ENCODE results near the gene TSPYL4. TPM values are rescaled to one million over a fixed set of nuclear protein-coding genes. Genes with fewer than 3 reads are reported as not detected.

The TSPYL4 gene
- total RNA-seq, 2 experiments from 2014 or later, result 14.8 to 16.2 TPM

GRCh38 chr6:116266803-116267202, 12.9 kb upstream of the TSPYL4 start:
- H3K27ac ChIP-seq (ENCODE audit: low read depth, low read length, poor library complexity, severe bottlenecking), result no peak overlapping the region

GRCh38 chr6:116265041-116265829, 11.4 kb upstream of the TSPYL4 start:
- Histone ChIP-seq H3K27ac (ENCODE audit: low read depth, low read length, poor library complexity, severe bottlenecking) (no peak overlapping the region), H3K9me2 (ENCODE audit: insufficient read depth, low read length) (no peaks in the 10 kb centered on the region), H3K9me3 (ENCODE audit: low read length) (no peaks in the 10 kb centered on the region), H3K36me3 (ENCODE audit: insufficient read depth, low read length) (no peaks in the 10 kb centered on the region), H4K20me1 (ENCODE audit: insufficient read depth, low read length) (no peaks in the 10 kb centered on the region), H3K4me2 (ENCODE audit: low read length) (no peak overlapping the region), H3K79me2 (ENCODE audit: insufficient read depth, low read depth, low read length) (no peaks in the 10 kb centered on the region), H3K4me3 (ENCODE audit: low read depth, low read length, poor library complexity, severe bottlenecking) (no peak overlapping the region), H2AFZ (ENCODE audit: low read length) (no peak overlapping the region), H3K4me1 (ENCODE audit: insufficient read depth, low read length, poor library complexity, severe bottlenecking) (no peaks in the 10 kb centered on the region)
- DNase-seq (ENCODE audit: low spot score), result no peak
- no TSS peak for BruUV-seq (replicated peaks)
- POLR2A ChIA-PET, result no interaction called here
- intact Hi-C loops (cut with micrococcal nuclease; ENCODE audit: unreplicated experiment), result no loop called here
- TF ChIP-seq CTCF (conservative IDR thresholded peaks at IDR 0.05; ENCODE audit: low read length) (no peak), EZH2phosphoT487 (IDR thresholded peaks at IDR 0.05; ENCODE audit: borderline replicate concordance, low read depth, low read length) (no peak)
- CTCF ChIA-PET (ENCODE audit: unreplicated experiment), result no interaction called here

More at GRCh38 chr6:116266803-116267202, 12.9 kb upstream of the TSPYL4 start:
- BruUV-seq (replicated peaks), result no TSS peak
- Histone ChIP-seq H3K4me2 (ENCODE audit: low read length) (no peak overlapping the region), H2AFZ (ENCODE audit: low read length) (no peak overlapping the region), H3K4me1 (ENCODE audit: insufficient read depth, low read length, poor library complexity, severe bottlenecking) (no peaks in the 10 kb centered on the region), H3K36me3 (ENCODE audit: insufficient read depth, low read length) (no peaks in the 10 kb centered on the region), H3K79me2 (ENCODE audit: insufficient read depth, low read depth, low read length) (no peaks in the 10 kb centered on the region), H4K20me1 (ENCODE audit: insufficient read depth, low read length) (no peaks in the 10 kb centered on the region), H3K4me3 (ENCODE audit: low read depth, low read length, poor library complexity, severe bottlenecking) (no peak overlapping the region), H3K9me2 (ENCODE audit: insufficient read depth, low read length) (no peaks in the 10 kb centered on the region), H3K9me3 (ENCODE audit: low read length) (no peaks in the 10 kb centered on the region)
- no peak for DNase-seq (ENCODE audit: low spot score)
- ChIA-PET CTCF (ENCODE audit: unreplicated experiment) (no interaction called here), POLR2A (interaction anchor here (0.9 to 1.3 kb wide), 2 partner anchors 12 to 64 kb away, joined by 3 to 4 read pairs; partner anchors contain the start of gene TSPYL4)
- TF ChIP-seq EZH2phosphoT487 (IDR thresholded peaks at IDR 0.05; ENCODE audit: borderline replicate concordance, low read depth, low read length) (no peak), CTCF (conservative IDR thresholded peaks at IDR 0.05; ENCODE audit: low read length) (no peak)
- intact Hi-C loops (cut with micrococcal nuclease; ENCODE audit: unreplicated experiment), result no loop called here

GRCh38 chr6:116263353-116263752, 9.5 kb upstream of the TSPYL4 start:
- no peaks in the 10 kb centered on the region for H3K4me1 ChIP-seq (ENCODE audit: insufficient read depth, low read length, poor library complexity, severe bottlenecking)
- intact Hi-C loops (cut with micrococcal nuclease; ENCODE audit: unreplicated experiment), result no loop called here
- CTCF ChIA-PET (ENCODE audit: unreplicated experiment), result no interaction called here
- H3K4me2 ChIP-seq (ENCODE audit: low read length), result no peak overlapping the region
- TF ChIP-seq CTCF (conservative IDR thresholded peaks at IDR 0.05; ENCODE audit: low read length), result no peak
- no peak for TF ChIP-seq EZH2phosphoT487 (IDR thresholded peaks at IDR 0.05; ENCODE audit: borderline replicate concordance, low read depth, low read length)
- H3K9me2 ChIP-seq (ENCODE audit: insufficient read depth, low read length), result no peaks in the 10 kb centered on the region
- H3K27ac ChIP-seq (ENCODE audit: low read depth, low read length, poor library complexity, severe bottlenecking), result no peak overlapping the region
- no peak overlapping the region for H3K4me3 ChIP-seq (ENCODE audit: low read depth, low read length, poor library complexity, severe bottlenecking)
- DNase-seq (ENCODE audit: low spot score), result no peak
- BruUV-seq (replicated peaks), result no TSS peak
- POLR2A ChIA-PET, result interaction anchor here (0.7 kb wide), 1 partner anchor 9 kb away, joined by 3 read pairs; no protein-coding TSS in a partner anchor
- H3K36me3 ChIP-seq (ENCODE audit: insufficient read depth, low read length), result no peaks in the 10 kb centered on the region
- H4K20me1 ChIP-seq (ENCODE audit: insufficient read depth, low read length), result no peaks in the 10 kb centered on the region
- no peaks in the 10 kb centered on the region for H3K79me2 ChIP-seq (ENCODE audit: insufficient read depth, low read depth, low read length)
- H3K9me3 ChIP-seq (ENCODE audit: low read length), result no peaks in the 10 kb centered on the region
- H2AFZ ChIP-seq (ENCODE audit: low read length), result no peak overlapping the region
